Keratinocyte (primary cell): Measurements from ENCODE around the gene PISD. TPM values are rescaled to one million over a fixed set of nuclear protein-coding genes. Genes with fewer than 3 reads are reported as not detected.

Source experiments
- DNase-seq: peaks from one replicate; pipeline ENCODE4 v3.0.0-alpha.2; 2011; ENCODE audit warnings: low read depth, missing footprints, low spot score
- FAIRE-seq: peaks from 2 replicates; lab custom pipeline; 2011; peaks lifted over from hg19 to GRCh38; lab: Jason Lieb, UNC
- H2AFZ ChIP-seq: 2 replicates; pipeline ENCODE4 v1.6.0; 2012; ENCODE audit warnings: low read length, control low read depth, inconsistent platforms; ENCODE audit not compliant: control insufficient read depth
- H3K27ac ChIP-seq: 2 replicates; pipeline ENCODE4 v1.5.1; 2011; ENCODE audit warnings: low read length; ENCODE audit not compliant: control insufficient read depth, insufficient read depth
- H3K27me3 ChIP-seq: 3 replicates; pipeline ENCODE4 v1.6.0; 2011; ENCODE audit warnings: low read length; ENCODE audit not compliant: control insufficient read depth, insufficient read depth; ENCODE audit errors: extremely low read depth
- H3K36me3 ChIP-seq, 2 experiments: 2 replicates in 1 of 2; 3 replicates in 1 of 2; pipeline ENCODE4 v1.5.1; 2011; ENCODE audit warnings: low read length in 2 of 2, mild to moderate bottlenecking in 1 of 2; ENCODE audit not compliant: control insufficient read depth in 2 of 2, insufficient read depth in 2 of 2; ENCODE audit errors: extremely low read depth in 1 of 2
- H3K4me1 ChIP-seq: 3 replicates; pipeline ENCODE4 v1.5.1; 2011; ENCODE audit warnings: low read length; ENCODE audit not compliant: control insufficient read depth, insufficient read depth; ENCODE audit errors: extremely low read depth
- H3K4me2 ChIP-seq: 3 replicates; pipeline ENCODE4 v1.6.0; 2011; ENCODE audit warnings: low read depth, low read length; ENCODE audit not compliant: control insufficient read depth, insufficient read depth; ENCODE audit errors: extremely low read depth
- H3K4me3 ChIP-seq, 3 experiments: fragments of 200-600 bp in 1 of 3; sonication (generic) in 1 of 3; 2 replicates in 2 of 3; 3 replicates in 1 of 3; pipeline ENCODE4 v1.5.1; 2011 to 2016; ENCODE audit warnings: low read length in 3 of 3, mild to moderate bottlenecking in 3 of 3, control low read depth in 2 of 3, inconsistent platforms in 1 of 3, low read depth in 1 of 3, mixed read lengths in 1 of 3, mixed run types in 1 of 3, moderate library complexity in 1 of 3; ENCODE audit not compliant: control insufficient read depth in 2 of 3, insufficient read depth in 2 of 3; ENCODE audit errors: extremely low read depth in 1 of 3
- H3K79me2 ChIP-seq: 2 replicates; pipeline ENCODE4 v1.6.0; 2012; ENCODE audit warnings: low read length; ENCODE audit not compliant: control insufficient read depth, insufficient read depth
- H3K9ac ChIP-seq: 3 replicates; pipeline ENCODE4 v1.6.0; 2011; ENCODE audit warnings: low read length; ENCODE audit not compliant: control insufficient read depth, insufficient read depth; ENCODE audit errors: extremely low read depth
- H3K9me1 ChIP-seq: 3 replicates; pipeline ENCODE4 v1.6.0; 2011; ENCODE audit warnings: low read length; ENCODE audit not compliant: control insufficient read depth, insufficient read depth; ENCODE audit errors: extremely low read depth
- H3K9me3 ChIP-seq: 2 replicates; pipeline ENCODE4 v1.5.1; 2012; ENCODE audit warnings: low read depth, low read length; ENCODE audit not compliant: control insufficient read depth
- H4K20me1 ChIP-seq: 3 replicates; pipeline ENCODE4 v1.6.0; 2011; ENCODE audit warnings: low read length; ENCODE audit not compliant: control insufficient read depth, insufficient read depth; ENCODE audit errors: extremely low read depth
- EZH2 ChIP-seq: IDR thresholded peaks from one replicate; pipeline ENCODE4 v1.6.1; 2012; ENCODE audit warnings: inconsistent platforms, mild to moderate bottlenecking, low read length, moderate library complexity
- dilution Hi-C: fragments of 300-500 bp; cut with MboI; formaldehyde crosslinking; loops from one replicate; pipeline ENCODE4 v1.7.0; 2020; ENCODE audit warnings: low sequenced_read_pairs; ENCODE audit not compliant: extremely low pct_ligation_motif_present
- polyA plus RNA-seq, 5 experiments: library from polyadenylated mRNA; depleted of rRNA in 3 of 5; stranded (reverse) in 3 of 5; stranded (forward) in 1 of 5; unstranded in 1 of 5; fragments of >200 nt; gene quantifications; 1 replicate in 1 of 5; 2 replicates in 3 of 5; 3 replicates in 1 of 5; pipeline versions ENCODE4 v1.2.1 to v1.2.3, GENCODE V29; 2011 to 2012; ENCODE audit warnings: missing spikeins in 2 of 5, low read depth in 1 of 5, low replicate concordance in 1 of 5
- TF ChIP-seq, protein P1 (sequence below), 3 experiments: IDR thresholded peaks in 1 of 3; conservative IDR thresholded peaks in 1 of 3; optimal IDR thresholded peaks in 1 of 3; 2 replicates in 2 of 3; 3 replicates in 1 of 3; pipeline versions ENCODE3 to v1.5.1; 2011; ENCODE audit warnings: low read length in 3 of 3, mild to moderate bottlenecking in 3 of 3, moderate library complexity in 2 of 3, control low read depth in 1 of 3, inconsistent platforms in 1 of 3; ENCODE audit not compliant: insufficient read depth in 2 of 3; ENCODE audit errors: extremely low read depth in 1 of 3

Gene PISD
- polyA plus RNA-seq, 1 donor (not counting 4 experiments of a cell fraction or from before 2014, with no cell fraction given): 25.5 TPM

DNA sequence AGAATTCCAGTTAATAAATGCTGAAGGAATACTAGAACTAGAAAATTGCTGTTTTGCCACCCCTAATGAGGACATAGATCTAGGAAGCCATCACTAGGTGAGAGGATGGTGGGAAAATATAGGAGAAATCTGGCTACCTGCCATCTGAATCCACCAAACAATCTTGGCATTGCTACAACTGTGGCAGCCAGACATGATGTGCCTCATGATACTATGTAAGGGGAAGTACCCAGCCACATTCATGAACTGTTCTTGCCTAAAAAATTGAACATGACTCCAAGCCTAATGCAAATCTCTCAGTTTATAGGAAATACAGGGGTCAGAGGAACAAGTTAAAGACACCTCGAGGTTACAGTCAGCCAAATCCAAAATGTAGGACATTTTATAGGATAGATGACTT lies 92.9 kb downstream of the PISD start:
- Histone ChIP-seq H3K27ac (no peak overlapping the region), H3K9me3 (no peaks in the 10 kb centered on the region), H3K4me3 (no peak overlapping the region), H3K9ac (no peak overlapping the region), H4K20me1 (no peaks in the 10 kb centered on the region), H3K27me3 (no peaks in the 10 kb centered on the region), H3K4me2 (no peak overlapping the region), H3K9me1 (no peaks in the 10 kb centered on the region), H3K79me2 (no peaks in the 10 kb centered on the region), H3K4me1 (no peaks in the 10 kb centered on the region), H3K36me3 (no peaks in the 10 kb centered on the region), H2AFZ (no peak overlapping the region)
- TF ChIP-seq, protein P1, sequence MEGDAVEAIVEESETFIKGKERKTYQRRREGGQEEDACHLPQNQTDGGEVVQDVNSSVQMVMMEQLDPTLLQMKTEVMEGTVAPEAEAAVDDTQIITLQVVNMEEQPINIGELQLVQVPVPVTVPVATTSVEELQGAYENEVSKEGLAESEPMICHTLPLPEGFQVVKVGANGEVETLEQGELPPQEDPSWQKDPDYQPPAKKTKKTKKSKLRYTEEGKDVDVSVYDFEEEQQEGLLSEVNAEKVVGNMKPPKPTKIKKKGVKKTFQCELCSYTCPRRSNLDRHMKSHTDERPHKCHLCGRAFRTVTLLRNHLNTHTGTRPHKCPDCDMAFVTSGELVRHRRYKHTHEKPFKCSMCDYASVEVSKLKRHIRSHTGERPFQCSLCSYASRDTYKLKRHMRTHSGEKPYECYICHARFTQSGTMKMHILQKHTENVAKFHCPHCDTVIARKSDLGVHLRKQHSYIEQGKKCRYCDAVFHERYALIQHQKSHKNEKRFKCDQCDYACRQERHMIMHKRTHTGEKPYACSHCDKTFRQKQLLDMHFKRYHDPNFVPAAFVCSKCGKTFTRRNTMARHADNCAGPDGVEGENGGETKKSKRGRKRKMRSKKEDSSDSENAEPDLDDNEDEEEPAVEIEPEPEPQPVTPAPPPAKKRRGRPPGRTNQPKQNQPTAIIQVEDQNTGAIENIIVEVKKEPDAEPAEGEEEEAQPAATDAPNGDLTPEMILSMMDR (optimal IDR thresholded peaks at IDR 0.05 in 1 of 3, IDR thresholded peaks at IDR 0.05 in 1 of 3, conservative IDR thresholded peaks at IDR 0.05 in 1 of 3; ENCODE audit: extremely low read depth in 1 of 3, insufficient read depth in 2 of 3, low read length in 3 of 3): no peak
- TF ChIP-seq EZH2: no peak
- FAIRE-seq (no peak), DNase-seq (no peak)
- dilution Hi-C loops: no loop called here

Other genes with a start within 250 kb of the PISD start
- gene EIF4ENIF1, start 172.4 kb downstream of the PISD start, polyA plus RNA-seq: 9.9 to 16.4 TPM (median 14.4 TPM) in 3 replicates
- 6.6 to 12.0 TPM (median 10.7 TPM) in 3 replicates for gene SFI1, start 165.7 kb downstream of the PISD start, polyA plus RNA-seq
- 12.3 to 14.0 TPM (median 13.6 TPM) in 3 replicates for gene PRR14L, start 87.9 kb upstream of the PISD start, polyA plus RNA-seq
- 6.5 to 9.7 TPM (median 7.6 TPM) in 3 replicates for gene DEPDC5, start 91.8 kb upstream of the PISD start, polyA plus RNA-seq